IPS DF 6.9 (cell line): ENCODE data around the gene USP17L26.
"Not testable (repeated sequence)": the region's sequence is repeated elsewhere in the genome, so short reads cannot be mapped to it uniquely, and the experiment has no call there.

Experiments
- DNase-seq: peaks from one replicate; pipeline ENCODE4 v3.0.0-alpha.2; 2013; ENCODE audit warnings: low read depth, low spot score
- H3K27ac ChIP-seq: one replicate; pipeline ENCODE4 v1.5.1; 2013; ENCODE audit warnings: low read length, control low read depth
- H3K27me3 ChIP-seq: 2 replicates; pipeline ENCODE4 v1.6.1; 2013; ENCODE audit warnings: mild to moderate bottlenecking, low read length; ENCODE audit not compliant: control insufficient read depth, insufficient read depth
- H3K36me3 ChIP-seq: 2 replicates; pipeline ENCODE4 v1.6.1; 2013; ENCODE audit warnings: low read length; ENCODE audit not compliant: control insufficient read depth, insufficient read depth
- H3K4me1 ChIP-seq: 2 replicates; pipeline ENCODE4 v1.6.1; 2013; ENCODE audit warnings: low read length; ENCODE audit not compliant: control insufficient read depth, insufficient read depth
- H3K4me3 ChIP-seq: 2 replicates; pipeline ENCODE4 v1.5.1; 2013; ENCODE audit warnings: mild to moderate bottlenecking, low read length
- H3K9me3 ChIP-seq: 2 replicates; pipeline ENCODE4 v1.6.1; 2013; ENCODE audit warnings: low read length, inconsistent platforms; ENCODE audit not compliant: control insufficient read depth, insufficient read depth
- WGBS: extraction: QIAGEN DNeasy Blood & Tissue Kit; methylation state at CpG from one replicate; pipeline ENCODE4 v1.1.7; 2013; ENCODE audit warnings: mixed read lengths, missing lambda C conversion rate; ENCODE audit not compliant: insufficient read length, insufficient coverage; 5-methylcytosine and 5-hydroxymethylcytosine counted together

USP17L26 gene

GRCh38 chr4:9379881-9380280 is 45.4 kb downstream of the USP17L26 start:
- H3K4me1 ChIP-seq, DNase-seq, H3K9me3 ChIP-seq, H3K27me3 ChIP-seq, H3K4me3 ChIP-seq, H3K36me3 ChIP-seq, H3K27ac ChIP-seq: not testable (repeated sequence)
- WGBS: no CpG with 5 or more reads among the region's 1 CpG

GRCh38 chr4:9381012-9381534 is 46.6 kb downstream of the USP17L26 start:
- WGBS: no CpG with 5 or more reads among the region's 36 CpGs

GRCh38 chr4:9384126-9384525 is 49.7 kb downstream of the USP17L26 start:
- Histone ChIP-seq H3K9me3 (no peaks in the 10 kb centered on the region), H3K4me3 (no peak overlapping the region), H3K27me3 (no peaks in the 10 kb centered on the region), H3K4me1 (no peaks in the 10 kb centered on the region), H3K27ac (no peak overlapping the region), H3K36me3 (no peaks in the 10 kb centered on the region)
- no CpG with 5 or more reads among the region's 1 CpG for WGBS
- DNase-seq: no peak

More at GRCh38 chr4:9381012-9381534, 46.6 kb downstream of the USP17L26 start:
- not testable (repeated sequence) for H3K4me1 ChIP-seq, DNase-seq, H3K27ac ChIP-seq, H3K9me3 ChIP-seq, H3K4me3 ChIP-seq, H3K36me3 ChIP-seq, H3K27me3 ChIP-seq
